ENCODE data around the gene EMILIN3.

EMILIN3 gene

GRCh38 chr20:41408156-41408794, 41.7 kb upstream of the EMILIN3 start:
- Histone ChIP-seq H2AFZ (ENCODE audit: low read depth, low read length, severe bottlenecking) (no peak overlapping the region), H3K4me2 (ENCODE audit: low read depth, low read length, poor library complexity, severe bottlenecking) (no peak overlapping the region), H3K79me2 (ENCODE audit: insufficient read depth, low read length) (no peaks in the 10 kb centered on the region), H3K4me3 (ENCODE audit: insufficient read depth, low read length, poor library complexity, severe bottlenecking) (no peak overlapping the region), H3F3A (ENCODE audit: insufficient read depth) (no peaks in the 10 kb centered on the region), H3K9ac (ENCODE audit: low read length) (no peak overlapping the region), H3K36me3 (ENCODE audit: low read length) (no peaks in the 10 kb centered on the region), H3K27ac (ENCODE audit: low read depth, low read length) (no peak overlapping the region), H3K27me3 (ENCODE audit: low read length) (no peaks in the 10 kb centered on the region), H3K9me3 (ENCODE audit: insufficient read depth, low read length) (no peaks in the 10 kb centered on the region), H3K9me2 (replicated peaks; ENCODE audit: insufficient read depth, low read length) (no peaks in the 10 kb centered on the region), H4K20me1 (ENCODE audit: low read depth, low read length) (no peaks in the 10 kb centered on the region)
- TF ChIP-seq EZH2phosphoT487 (conservative IDR thresholded peaks at IDR 0.05; ENCODE audit: low read length) (no peak), CTCF (IDR thresholded peaks at IDR 0.05; ENCODE audit: insufficient read depth, low read length, poor library complexity, severe bottlenecking) (no peak)

- Histone ChIP-seq H3K36me3 (ENCODE audit: low read length) (no peaks in the 10 kb centered on the region), H3K27me3 (ENCODE audit: low read length) (no peaks in the 10 kb centered on the region), H3K4me2 (ENCODE audit: low read depth, low read length, poor library complexity, severe bottlenecking) (no peak overlapping the region), H3K9ac (ENCODE audit: low read length) (no peak overlapping the region), H3K9me3 (ENCODE audit: insufficient read depth, low read length) (no peaks in the 10 kb centered on the region), H3F3A (ENCODE audit: insufficient read depth) (no peaks in the 10 kb centered on the region), H4K20me1 (ENCODE audit: low read depth, low read length) (no peaks in the 10 kb centered on the region), H3K4me3 (ENCODE audit: insufficient read depth, low read length, poor library complexity, severe bottlenecking) (no peak overlapping the region), H2AFZ (ENCODE audit: low read depth, low read length, severe bottlenecking) (no peak overlapping the region), H3K9me2 (replicated peaks; ENCODE audit: insufficient read depth, low read length) (no peaks in the 10 kb centered on the region), H3K27ac (ENCODE audit: low read depth, low read length) (no peak overlapping the region), H3K79me2 (ENCODE audit: insufficient read depth, low read length) (no peaks in the 10 kb centered on the region)
- TF ChIP-seq EZH2phosphoT487 (conservative IDR thresholded peaks at IDR 0.05; ENCODE audit: low read length) (no peak), CTCF (IDR thresholded peaks at IDR 0.05; ENCODE audit: insufficient read depth, low read length, poor library complexity, severe bottlenecking) (no peak)
Observed at GRCh38 chr20:41407607-41408006, 41.0 kb upstream of the EMILIN3 start.

DNA sequence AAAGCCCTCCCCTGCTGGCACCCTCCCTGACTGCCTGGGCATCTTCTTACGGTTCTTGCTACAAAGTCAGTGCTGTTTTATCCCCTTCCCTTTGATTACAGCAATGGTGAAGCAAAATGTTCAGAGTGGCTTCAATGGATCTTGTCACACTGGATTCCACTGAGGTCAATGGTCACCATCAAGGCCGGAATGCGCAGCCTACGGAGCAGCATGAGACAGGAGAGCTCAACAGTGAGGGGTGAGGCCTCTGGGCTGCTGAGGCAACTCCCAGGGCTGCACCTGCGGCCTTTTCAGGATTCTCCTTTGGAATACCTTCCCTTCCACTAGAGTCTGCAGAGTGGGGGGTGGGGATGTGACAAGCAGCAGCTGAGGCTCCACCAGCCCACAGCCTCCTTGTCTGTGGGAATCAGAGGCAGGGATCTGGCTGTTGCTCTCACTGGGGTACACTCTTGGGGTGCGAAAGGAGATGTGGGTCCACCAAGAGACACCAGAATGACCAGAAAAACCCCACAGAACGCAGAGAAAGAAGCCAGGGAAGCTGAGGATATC, 40.4 kb upstream of the EMILIN3 start:
- Histone ChIP-seq H2AFZ (ENCODE audit: low read depth, low read length, severe bottlenecking) (no peak overlapping the region), H3K4me3 (ENCODE audit: insufficient read depth, low read length, poor library complexity, severe bottlenecking) (no peak overlapping the region), H3K36me3 (ENCODE audit: low read length) (no peaks in the 10 kb centered on the region), H3K79me2 (ENCODE audit: insufficient read depth, low read length) (no peaks in the 10 kb centered on the region), H3K9ac (ENCODE audit: low read length) (no peak overlapping the region), H3K27ac (ENCODE audit: low read depth, low read length) (no peak overlapping the region), H3K9me3 (ENCODE audit: insufficient read depth, low read length) (no peaks in the 10 kb centered on the region), H3K27me3 (ENCODE audit: low read length) (no peaks in the 10 kb centered on the region), H3K4me2 (ENCODE audit: low read depth, low read length, poor library complexity, severe bottlenecking) (no peak overlapping the region), H3F3A (ENCODE audit: insufficient read depth) (no peaks in the 10 kb centered on the region), H3K9me2 (replicated peaks; ENCODE audit: insufficient read depth, low read length) (no peaks in the 10 kb centered on the region), H4K20me1 (ENCODE audit: low read depth, low read length) (no peaks in the 10 kb centered on the region)
- TF ChIP-seq EZH2phosphoT487 (conservative IDR thresholded peaks at IDR 0.05; ENCODE audit: low read length) (no peak), CTCF (IDR thresholded peaks at IDR 0.05; ENCODE audit: insufficient read depth, low read length, poor library complexity, severe bottlenecking) (no peak)

Measured in SU-DHL-6 (cell line).